GM12872 (cell line): Measurements from ENCODE around the gene C4orf54.

ENCODE experiments used
- TF ChIP-seq, protein P1 (sequence below): IDR thresholded peaks from 3 replicates; pipeline ENCODE4 v1.5.1; 2011; ENCODE audit warnings: low read depth, mild to moderate bottlenecking, low read length, moderate library complexity; ENCODE audit not compliant: insufficient read depth

The C4orf54 gene

DNA sequence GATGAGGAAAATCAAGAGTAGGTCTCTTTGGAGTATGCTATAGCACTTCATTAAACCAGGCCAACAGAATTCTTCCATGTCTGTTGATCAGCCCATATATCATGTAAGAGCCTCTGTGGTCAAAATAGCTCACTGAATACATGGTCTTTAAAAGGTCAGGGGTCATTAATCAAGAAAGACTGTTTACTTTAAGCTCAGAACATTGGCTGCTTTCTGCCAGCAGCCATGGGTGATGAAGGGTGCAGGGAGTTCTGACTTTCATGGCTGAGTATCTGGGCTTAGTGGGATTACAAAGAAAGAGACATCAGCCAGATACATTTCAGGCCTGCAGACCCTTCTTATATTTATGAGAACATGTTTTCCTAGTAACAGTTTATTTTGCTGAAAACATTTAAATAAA lies 7.1 kb upstream of the C4orf54 start:
- TF ChIP-seq, protein P1, sequence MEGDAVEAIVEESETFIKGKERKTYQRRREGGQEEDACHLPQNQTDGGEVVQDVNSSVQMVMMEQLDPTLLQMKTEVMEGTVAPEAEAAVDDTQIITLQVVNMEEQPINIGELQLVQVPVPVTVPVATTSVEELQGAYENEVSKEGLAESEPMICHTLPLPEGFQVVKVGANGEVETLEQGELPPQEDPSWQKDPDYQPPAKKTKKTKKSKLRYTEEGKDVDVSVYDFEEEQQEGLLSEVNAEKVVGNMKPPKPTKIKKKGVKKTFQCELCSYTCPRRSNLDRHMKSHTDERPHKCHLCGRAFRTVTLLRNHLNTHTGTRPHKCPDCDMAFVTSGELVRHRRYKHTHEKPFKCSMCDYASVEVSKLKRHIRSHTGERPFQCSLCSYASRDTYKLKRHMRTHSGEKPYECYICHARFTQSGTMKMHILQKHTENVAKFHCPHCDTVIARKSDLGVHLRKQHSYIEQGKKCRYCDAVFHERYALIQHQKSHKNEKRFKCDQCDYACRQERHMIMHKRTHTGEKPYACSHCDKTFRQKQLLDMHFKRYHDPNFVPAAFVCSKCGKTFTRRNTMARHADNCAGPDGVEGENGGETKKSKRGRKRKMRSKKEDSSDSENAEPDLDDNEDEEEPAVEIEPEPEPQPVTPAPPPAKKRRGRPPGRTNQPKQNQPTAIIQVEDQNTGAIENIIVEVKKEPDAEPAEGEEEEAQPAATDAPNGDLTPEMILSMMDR, result no peak

DNA sequence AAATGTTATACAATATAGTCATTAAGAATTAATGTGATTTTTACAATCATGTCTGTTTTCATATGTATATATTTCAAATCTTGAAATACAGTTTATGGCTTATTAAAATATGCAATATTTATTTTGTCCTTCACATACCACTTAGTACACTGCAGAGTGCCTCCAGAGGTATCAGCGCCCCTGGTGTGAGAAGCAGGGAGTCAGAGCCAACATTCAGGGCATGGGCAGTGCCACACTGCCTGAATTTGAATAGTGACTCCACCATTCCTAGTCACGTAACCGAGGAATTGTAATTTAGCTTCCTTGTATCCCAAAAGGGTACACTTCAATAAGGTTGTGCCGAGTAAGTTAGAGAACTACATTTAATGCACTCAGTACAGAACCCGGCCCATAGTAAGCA lies 4.3 kb upstream of the C4orf54 start:
- TF ChIP-seq, protein P1, result no peak

DNA sequence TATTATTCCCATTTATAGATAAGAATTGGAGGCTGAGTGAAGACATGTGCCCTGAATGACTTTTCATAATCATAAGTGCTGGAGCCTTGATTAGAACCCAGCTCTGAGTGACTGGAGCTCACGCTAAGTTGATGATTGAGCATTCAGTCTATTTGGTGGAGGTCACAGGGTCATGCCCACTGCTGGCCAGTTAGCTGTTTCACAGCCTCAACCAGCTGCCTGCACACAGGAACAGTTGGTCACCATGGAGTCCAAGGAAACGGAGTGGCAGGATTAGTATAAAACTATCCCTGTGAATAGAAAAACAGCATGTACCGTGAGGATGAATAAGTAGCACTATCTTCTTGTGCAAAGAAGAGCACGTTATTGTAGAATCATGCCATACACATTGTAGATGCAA lies 1.0 kb upstream of the C4orf54 start:
- TF ChIP-seq, protein P1, result no peak

DNA sequence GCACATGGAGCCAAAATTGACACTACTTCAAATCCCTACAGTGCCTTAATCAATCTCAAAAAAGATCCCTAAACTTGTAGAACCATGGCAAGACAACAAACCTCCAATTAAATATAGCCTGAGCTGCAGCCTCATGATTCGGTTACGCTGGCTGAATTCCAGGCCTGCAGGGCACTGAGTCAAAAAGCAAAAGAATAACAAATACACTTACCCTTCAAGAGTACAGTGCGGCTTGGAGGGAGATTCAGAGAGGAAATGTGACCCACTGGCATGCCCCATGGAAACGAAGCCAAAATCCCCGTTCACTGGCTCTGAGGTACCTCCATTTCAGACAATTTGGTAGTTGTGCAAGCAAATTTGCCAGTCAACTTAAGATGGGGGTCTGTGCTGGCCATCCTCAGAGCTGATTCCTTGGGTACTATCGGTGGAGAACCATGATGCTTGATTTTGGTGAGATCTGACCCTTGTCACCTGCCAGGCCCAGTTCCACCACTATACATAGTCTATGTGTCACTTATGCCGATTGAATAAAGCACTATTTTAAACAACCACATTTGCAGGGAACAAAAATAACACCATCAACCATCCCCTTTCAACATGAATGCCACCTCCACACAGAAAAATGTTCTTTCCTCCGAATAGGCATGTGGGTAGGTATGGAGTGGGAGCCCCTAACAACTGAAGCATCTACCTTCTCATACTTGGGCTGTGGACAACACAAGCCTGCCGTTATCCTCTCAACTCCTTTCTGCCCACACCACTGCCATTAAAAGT lies 2.1 kb downstream of the C4orf54 start:
- TF ChIP-seq, protein P1, result no peak

DNA sequence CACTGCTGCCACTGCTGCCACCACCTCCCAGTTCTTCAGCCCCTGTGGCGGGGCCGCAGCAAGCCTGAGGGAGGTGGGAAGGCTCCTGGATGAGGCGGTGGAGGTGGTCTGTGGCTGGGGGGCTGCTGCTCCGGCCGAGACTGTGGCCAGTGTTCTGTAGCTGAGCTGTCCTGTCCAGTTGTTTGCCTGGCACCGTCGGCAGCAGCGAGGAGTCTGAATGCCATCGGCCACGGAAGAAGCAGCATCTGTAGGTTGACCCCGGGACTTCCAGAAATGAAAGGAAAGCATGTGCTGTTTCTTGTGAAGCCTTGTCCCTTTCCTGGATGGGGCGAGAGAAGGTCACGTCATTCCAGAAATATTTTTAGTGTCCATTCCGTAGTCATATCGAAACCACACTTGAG lies 3.3 kb downstream of the C4orf54 start:
- TF ChIP-seq, protein P1, result no peak

DNA sequence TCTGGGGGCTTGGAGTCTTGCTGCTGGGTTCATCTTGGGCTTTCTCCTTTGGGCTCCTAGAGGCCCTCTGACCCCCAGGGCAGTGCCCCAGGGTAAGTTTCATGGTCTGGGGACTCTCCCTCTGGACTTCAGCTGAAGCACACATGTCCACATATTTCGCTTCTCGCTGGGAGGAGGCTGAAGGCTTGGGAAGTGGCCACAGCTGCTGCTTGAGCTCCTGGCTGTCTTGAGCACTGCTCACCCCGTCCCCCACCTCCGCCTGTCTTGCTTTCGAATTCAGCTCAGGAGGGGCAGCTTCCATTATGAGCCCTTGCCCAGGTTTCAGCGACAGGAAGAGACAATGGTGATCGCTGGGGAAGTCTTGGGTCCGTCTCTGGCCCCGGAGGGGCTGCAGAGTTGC lies 3.7 kb downstream of the C4orf54 start:
- TF ChIP-seq, protein P1, result no peak

DNA sequence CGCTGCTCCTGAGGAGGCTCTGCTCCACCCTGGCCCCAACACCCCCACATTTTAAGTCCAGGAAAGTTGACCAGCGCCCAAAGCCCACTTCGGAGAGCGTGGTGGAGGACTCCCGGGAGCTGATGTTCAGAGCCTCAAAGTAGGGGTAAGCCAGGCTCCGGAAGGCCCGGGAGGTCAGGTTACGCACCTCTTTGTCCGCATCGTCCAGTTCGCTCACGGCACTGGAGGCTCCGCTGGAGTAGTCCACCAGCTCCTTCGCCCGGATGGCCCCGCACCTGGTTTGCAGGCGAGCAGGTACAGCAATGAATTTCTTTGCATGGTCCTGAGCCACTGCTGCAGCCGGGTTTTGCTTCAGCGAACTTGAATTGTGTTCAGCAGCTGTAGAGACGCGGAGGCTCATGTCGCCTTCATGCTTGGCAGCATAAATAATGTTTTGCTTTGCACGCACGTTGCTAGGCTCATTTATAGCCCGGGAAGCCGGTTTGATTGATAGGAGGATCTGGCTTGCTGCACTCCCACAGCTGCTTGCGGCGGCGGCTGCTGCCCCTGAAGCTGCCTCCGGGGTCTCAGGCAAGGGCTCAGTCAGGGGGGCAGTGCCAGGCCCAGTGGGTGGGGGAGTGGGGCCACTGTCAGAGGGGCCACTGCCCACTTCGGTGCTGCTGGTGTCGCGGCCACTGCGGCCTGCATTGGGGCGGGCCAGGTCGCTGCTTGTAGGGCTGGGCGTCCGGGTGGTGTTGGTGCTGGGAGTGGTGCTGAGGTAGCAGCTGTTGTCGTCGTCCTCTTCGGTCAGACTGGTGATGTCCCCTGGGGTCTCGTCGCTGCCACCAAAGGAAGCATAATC lies 4.8 kb downstream of the C4orf54 start:
- TF ChIP-seq, protein P1, result no peak
